Omental fat pad (tissue), 4 donors: Measurements from ENCODE around the gene TMEM37. TPM values are rescaled to one million over a fixed set of nuclear protein-coding genes. Genes with fewer than 3 reads are reported as not detected.

Experiments used
- ATAC-seq: fragments of 150-250 bp; one replicate; pipeline ENCODE4 v1.9.1; 2016; ENCODE audit warnings: mild to moderate bottlenecking, moderate library complexity; ENCODE audit not compliant: low FRiP score
- DNase-seq: peaks from one replicate; pipeline ENCODE4 v3.0.0-alpha.2; 2019; ENCODE audit warnings: low spot score
- total RNA-seq, 4 donors: library from RNA; depleted of rRNA; stranded (reverse); fragments of >200 nt; gene quantifications; one replicate each; pipeline ENCODE4 v1.1.0, GENCODE V29; 2016
- TF ChIP-seq, protein P1 (sequence below), 3 donors: fragments of 450-650 bp; IDR thresholded peaks; one replicate each; pipeline ENCODE4 v1.5.1; 2016 to 2017; ENCODE audit warnings: antibody characterized with exemption in 3 of 3, mild to moderate bottlenecking in 3 of 3, moderate library complexity in 2 of 3

TMEM37 gene
- total RNA-seq, 4 donors from 2014 or later: 11.3 to 27.8 (median 25.9) TPM

DNA sequence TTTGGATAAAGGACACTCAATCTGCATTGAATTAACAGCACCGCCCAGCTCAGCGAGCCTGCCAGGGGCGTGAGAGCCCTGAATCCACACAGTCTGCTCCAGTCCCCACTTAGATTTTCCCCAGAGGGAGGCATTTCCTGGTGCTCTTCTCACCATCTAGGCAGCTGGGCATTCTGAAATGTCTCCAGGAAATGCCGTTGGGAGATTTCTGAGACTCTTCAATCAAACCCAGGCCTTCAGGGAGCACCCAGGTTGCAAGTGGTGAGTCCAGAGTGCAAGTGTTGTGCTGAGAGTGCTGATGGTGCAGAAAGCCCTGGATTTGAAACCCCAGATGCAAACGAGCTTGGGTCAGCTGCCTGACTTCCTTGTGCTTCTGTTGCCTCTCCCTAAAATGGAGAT lies 23.4 kb upstream of the TMEM37 start:
- TF ChIP-seq, protein P1, sequence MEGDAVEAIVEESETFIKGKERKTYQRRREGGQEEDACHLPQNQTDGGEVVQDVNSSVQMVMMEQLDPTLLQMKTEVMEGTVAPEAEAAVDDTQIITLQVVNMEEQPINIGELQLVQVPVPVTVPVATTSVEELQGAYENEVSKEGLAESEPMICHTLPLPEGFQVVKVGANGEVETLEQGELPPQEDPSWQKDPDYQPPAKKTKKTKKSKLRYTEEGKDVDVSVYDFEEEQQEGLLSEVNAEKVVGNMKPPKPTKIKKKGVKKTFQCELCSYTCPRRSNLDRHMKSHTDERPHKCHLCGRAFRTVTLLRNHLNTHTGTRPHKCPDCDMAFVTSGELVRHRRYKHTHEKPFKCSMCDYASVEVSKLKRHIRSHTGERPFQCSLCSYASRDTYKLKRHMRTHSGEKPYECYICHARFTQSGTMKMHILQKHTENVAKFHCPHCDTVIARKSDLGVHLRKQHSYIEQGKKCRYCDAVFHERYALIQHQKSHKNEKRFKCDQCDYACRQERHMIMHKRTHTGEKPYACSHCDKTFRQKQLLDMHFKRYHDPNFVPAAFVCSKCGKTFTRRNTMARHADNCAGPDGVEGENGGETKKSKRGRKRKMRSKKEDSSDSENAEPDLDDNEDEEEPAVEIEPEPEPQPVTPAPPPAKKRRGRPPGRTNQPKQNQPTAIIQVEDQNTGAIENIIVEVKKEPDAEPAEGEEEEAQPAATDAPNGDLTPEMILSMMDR (IDR thresholded peaks at IDR 0.05): no peak
- ATAC-seq (no peak), DNase-seq (no peak)

DNA sequence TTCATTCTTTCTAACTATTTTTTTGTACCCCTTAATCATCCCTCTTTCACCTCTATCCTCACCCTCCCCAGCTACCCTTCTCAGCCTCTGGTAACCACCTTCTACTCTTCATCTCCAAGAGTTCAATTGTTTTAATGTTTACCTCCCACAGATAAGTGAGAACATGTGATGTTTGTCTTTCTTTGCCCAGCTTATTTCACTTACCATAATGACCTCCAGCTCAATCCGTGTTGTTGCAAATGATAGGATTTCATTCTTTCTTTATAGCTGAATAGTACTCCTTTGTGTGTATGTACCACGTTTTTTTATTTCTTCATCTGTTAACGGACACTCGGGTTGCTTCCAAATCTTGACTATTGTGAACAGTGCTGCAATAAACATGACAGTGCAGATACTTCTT lies 22.1 kb upstream of the TMEM37 start:
- TF ChIP-seq, protein P1 (IDR thresholded peaks at IDR 0.05): no peak
- ATAC-seq (no peak), DNase-seq (no peak)

DNA sequence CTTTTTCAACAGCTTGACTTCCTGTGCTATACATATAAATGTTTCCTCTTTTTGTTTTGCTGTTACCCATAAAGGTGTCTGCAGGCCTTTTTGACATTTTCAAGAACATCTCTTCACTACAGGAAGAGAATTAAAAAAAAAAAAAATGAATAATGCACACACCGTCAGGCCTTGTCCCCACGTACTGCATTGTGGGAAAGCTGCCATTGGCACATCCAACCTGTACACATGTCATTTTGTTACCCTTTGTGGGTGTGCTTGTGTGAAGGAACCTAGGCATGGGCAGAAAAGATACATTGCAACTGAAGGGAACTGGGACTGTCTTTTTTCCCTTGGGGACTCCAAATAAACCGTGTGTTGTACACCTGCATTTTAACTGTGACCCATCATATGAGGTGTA lies 16.8 kb upstream of the TMEM37 start:
- TF ChIP-seq, protein P1 (IDR thresholded peaks at IDR 0.05): no peak
- ATAC-seq: no peak
- DNase-seq: no peak

- DNase-seq: no peak
- TF ChIP-seq, protein P1 (IDR thresholded peaks at IDR 0.05): no peak
- no peak for ATAC-seq
Measured at GRCh38 chr2:119415630-119416029, 16.0 kb upstream of the TMEM37 start.

DNA sequence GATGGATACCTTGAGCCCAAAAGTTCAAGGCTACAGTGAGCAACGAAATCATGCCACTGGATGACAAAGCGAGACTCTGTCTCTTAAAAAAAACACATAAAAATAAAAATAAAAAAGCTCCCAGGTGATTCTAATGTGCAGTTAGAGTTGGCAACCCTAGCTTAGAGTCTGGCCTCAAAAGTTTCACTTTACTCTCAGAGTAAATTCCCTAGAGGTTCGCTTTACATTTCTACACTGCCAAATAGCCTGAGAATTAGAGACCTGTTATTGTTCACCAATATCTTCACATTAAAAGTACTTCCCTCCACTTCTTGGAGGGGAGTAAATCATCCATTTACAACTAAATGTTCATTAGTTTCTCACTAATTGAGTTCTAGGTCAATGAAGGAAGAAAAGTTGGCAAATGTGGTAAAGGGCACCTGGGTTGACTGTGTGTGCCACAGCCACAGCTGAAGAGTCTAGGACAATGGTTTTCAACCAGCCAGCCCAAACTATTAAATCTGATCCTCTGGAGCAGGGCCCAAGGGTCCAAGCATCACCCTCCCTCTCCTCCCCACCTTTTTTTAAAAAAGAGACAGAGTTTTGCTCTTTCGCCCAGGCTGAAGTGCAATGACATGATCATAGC lies 15.2 kb upstream of the TMEM37 start:
- ATAC-seq (no peak), DNase-seq (no peak)
- TF ChIP-seq, protein P1 (IDR thresholded peaks at IDR 0.05): no peak

DNA sequence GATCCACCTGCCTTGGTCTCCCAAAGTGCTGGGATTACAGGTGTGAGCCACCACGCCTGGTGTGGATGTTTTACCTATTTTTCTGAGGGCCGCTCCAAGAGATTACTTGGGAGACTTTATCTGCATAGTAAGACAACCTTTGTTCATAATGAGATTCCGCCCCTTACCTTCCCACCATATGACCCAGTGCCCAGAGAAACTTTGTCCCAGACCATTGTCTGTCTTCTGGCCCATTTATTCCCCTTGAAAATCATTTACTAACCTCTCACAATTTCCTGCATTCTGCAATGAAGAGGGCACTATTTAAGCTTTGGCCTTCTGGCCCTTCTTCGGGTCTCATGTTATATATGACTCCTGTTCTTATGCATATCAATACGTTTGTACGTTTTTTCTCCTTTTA lies 13.7 kb upstream of the TMEM37 start:
- TF ChIP-seq, protein P1 (IDR thresholded peaks at IDR 0.05): no peak
- ATAC-seq (no peak), DNase-seq (no peak)

DNA sequence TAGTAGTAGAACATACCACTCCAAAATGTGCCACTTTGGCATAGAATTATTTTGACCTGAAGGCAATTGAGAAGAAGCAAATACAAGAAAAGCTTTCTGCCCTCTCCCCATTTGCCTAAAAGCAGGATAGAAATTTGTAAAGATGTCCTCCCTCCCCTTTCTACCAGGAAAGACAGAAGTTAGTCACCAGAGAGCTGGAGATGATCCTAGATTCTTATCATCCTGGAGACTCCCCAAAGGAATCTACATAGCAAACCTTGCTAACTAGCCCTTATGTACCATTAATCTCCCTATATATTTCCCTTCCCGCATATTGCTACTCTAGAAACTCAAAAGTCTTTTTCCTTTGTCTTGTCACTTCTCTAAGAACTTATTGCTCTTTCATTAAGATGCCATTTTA lies 12.6 kb upstream of the TMEM37 start:
- DNase-seq (no peak), ATAC-seq (no peak)
- TF ChIP-seq, protein P1 (IDR thresholded peaks at IDR 0.05): no peak
